Activated CD8-positive, alpha-beta memory T cell treated with anti-CD3 and anti-CD28 coated beads for 36 hours (primary cell): ENCODE data around the gene HLCS. TPM values are rescaled to one million over a fixed set of nuclear protein-coding genes. Genes with fewer than 3 reads are reported as not detected.

Experiments used
- CTCF ChIA-PET: fragments of 350-600 bp; sonication (Branson Sonifier 250); formaldehyde crosslinking; loops from one replicate; lab custom pipeline; 2021; ENCODE audit warnings: antibody characterized with exemption; lab: Charles Lee
- POLR2A ChIA-PET: fragments of 350-600 bp; sonication (Branson Sonifier 250); formaldehyde crosslinking; loops from one replicate; lab custom pipeline; 2021; ENCODE audit warnings: antibody characterized with exemption; lab: Charles Lee
- total RNA-seq, 2 experiments: library from RNA; stranded (reverse); gene quantifications; one replicate each; pipeline ENCODE4 v1.2.3, GENCODE V29; 2021

Gene HLCS
- total RNA-seq, 2 experiments from 2014 or later, result 14.7 to 14.8 TPM

DNA sequence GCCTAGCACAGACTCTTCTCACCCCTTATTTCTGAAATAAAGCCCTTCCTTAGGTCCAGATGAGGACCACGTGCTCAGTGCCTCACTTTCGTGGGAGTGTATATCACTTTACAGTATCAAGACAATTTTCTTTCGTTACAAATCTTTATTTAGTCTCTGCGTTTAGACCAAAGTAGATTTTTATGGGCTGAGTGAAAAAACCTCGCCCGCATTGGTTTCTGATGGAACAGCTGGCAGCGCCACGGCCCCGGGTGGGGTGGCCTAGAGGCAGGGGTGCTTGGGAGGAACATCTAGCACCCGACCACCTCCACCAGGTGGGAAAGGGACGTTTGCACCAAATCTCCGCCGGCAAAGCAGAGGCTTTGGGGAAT is 260.0 kb downstream of the HLCS start:
- ChIA-PET CTCF (interaction anchor here (0.6 to 1.2 kb wide), 2 partner anchors 9 to 276 kb away, joined by 3 read pairs; no protein-coding TSS in a partner anchor), POLR2A (no interaction called here)

DNA sequence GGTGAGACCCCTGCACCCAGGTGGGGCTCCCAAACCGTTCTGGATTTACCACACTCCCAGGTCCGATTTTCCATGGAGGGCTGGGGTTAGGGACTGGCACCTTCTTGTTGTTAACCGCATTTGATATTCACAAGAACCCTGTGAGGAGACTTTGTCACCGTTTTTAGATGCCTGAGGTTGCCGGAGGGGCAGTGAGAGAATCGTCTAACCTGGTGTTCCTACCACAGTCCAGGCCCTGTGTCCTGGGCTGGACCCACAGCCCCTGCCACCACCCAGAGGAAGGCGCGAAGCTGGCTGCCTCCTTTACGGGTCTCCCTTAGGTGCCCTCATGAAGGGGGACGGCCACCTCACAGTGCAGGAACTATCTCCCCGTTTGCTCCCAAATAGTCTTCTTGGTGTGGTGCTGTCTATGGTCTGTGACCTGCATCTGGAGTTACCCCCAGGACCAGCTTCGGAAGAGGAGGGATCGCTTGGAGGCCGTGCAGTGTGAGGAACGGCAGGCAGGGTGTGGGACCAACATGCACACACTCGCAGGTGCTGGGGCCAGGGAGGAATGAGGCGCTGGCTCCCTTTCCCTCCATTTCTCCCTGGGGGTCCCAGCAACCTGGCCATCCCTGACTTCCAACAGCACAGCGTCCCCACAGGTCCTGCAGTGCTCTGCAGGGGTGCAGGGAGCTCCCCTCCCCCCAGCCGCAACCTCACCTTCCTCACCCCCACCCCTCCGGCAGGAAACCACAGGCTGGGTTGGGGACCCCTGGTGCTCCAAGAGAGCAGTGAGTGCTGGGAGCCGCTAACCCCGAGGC is 260.6 kb downstream of the HLCS start:
- ChIA-PET POLR2A (no interaction called here), CTCF (interaction anchor here (0.6 to 1.2 kb wide), 2 partner anchors 9 to 275 kb away, joined by 3 read pairs; no protein-coding TSS in a partner anchor)

GRCh38 chr21:36704958-36705678 is 261.4 kb downstream of the HLCS start:
- CTCF ChIA-PET, result interaction anchor here (1.2 kb wide), 1 partner anchor 10 kb away, joined by 3 read pairs; no protein-coding TSS in a partner anchor
- POLR2A ChIA-PET, result no interaction called here

DNA sequence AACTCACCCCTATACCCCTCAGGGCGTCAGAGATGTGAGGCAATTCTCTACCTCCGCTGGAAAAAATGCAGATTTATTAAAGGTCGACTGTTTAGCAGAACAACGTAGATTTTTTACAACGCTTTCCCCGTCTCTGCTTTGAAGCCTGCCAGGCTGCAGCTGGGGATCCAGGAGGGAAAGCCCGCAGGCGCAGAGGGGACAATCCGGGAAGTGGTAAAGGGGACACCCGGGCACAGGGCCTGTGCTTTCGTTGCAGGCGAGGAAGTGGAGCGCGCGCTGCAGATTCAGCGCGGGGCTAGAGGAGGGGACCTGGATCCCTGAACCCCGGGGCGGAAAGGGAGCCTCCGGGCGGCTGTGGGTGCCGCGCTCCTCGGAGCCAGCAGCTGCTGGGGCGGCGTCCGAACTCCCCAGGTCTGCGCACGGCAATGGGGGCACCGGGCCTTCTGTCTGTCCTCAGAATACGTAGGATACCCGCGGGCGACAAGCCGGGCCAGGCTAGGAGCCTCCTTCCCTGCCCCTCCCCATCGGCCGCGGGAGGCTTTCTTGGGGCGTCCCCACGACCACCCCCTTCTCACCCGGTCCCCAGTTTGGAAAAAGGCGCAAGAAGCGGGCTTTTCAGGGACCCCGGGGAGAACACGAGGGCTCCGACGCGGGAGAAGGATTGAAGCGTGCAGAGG is 262.1 kb downstream of the HLCS start:
- ChIA-PET CTCF (no interaction called here), POLR2A (no interaction called here)

GRCh38 chr21:36703626-36704280 is 262.7 kb downstream of the HLCS start:
- ChIA-PET POLR2A (no interaction called here), CTCF (no interaction called here)

DNA sequence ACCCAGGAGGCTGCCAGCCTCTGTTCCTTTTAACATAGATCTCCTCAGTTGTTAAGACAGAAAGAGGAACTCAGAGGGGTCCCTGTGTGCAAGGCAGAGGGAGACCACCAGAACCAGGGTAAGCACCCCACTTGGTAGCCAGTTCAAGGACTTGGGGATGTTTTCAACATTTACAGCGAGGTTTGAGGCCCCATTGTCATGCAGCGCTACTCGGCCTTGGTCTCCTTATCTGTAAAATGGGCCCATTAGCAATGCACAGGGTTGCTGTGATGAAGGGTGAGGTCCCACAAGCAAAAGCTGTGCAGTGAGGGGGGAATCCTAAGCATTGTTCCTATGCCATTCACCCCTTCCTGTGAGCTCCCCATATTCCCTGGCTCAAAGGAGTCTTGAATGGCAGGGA is 263.3 kb downstream of the HLCS start:
- ChIA-PET POLR2A (no interaction called here), CTCF (no interaction called here)

- ChIA-PET CTCF (interaction anchor here (1.0 kb wide), 1 partner anchor 8 kb away, joined by 3 read pairs; no protein-coding TSS in a partner anchor), POLR2A (no interaction called here)
These were observed 263.9 kb downstream of the HLCS start for GRCh38 chr21:36702622-36702968.

DNA sequence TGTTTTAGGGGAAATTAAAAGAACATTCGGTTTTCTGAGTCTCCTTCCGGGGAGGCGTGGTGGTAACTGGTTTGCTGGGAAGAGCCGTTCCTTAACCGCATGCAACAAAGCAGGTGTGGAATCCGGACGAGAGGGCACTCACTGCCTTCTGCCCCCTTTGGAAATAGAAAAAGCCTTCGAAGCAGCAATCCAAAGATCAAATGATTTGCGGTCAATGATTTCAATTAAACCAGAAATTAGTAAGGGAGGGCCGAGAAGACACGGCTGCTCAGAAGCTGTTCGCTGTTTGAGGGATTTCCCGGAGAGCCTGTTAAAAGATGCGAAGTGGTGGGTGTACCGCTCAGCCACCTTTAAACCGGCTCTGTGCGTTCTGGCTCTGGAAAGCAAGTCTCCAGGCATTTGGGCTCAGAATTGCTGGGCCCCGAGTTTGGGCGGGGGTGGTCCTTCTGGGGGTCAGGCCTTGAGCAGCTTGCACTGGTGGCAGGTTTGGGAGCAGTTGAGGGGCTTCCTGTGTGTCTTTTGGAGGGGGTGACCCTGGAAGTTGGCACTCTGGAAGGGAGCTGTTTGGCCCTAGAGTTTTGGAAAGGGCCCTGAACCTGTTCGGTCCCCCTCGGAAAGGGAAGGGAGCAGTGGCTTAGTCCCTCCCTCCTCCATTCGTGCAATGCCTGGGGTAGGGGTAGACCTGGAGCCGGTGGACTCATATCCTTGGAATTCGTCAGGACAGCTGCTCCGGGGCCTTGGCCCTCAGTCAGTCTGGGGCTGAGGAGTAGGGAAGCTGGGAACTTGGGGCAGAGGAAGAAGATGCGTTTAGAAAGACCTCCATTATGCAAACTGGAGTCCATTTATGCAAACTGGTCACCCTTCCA is 264.5 kb downstream of the HLCS start:
- ChIA-PET CTCF (interaction anchor here (1.0 kb wide), 1 partner anchor 9 kb away, joined by 3 read pairs; no protein-coding TSS in a partner anchor), POLR2A (no interaction called here)

- ChIA-PET CTCF (interaction anchor here (0.6 kb wide), 1 partner anchor 643 kb away, joined by 3 read pairs; no protein-coding TSS in a partner anchor), POLR2A (no interaction called here)
These were observed 265.3 kb downstream of the HLCS start for GRCh38 chr21:36700971-36701755.

Other genes starting within 250 kb of the HLCS start
- gene RIPPLY3, start 40.0 kb upstream of the HLCS start, total RNA-seq, result under 1 TPM in 1 of 2 experiments, not detected in 1; 0.08 TPM
- gene PIGP, start 106.4 kb upstream of the HLCS start, total RNA-seq, result 10 to 100 TPM; 20.1 to 25.0 TPM
- 10 to 100 TPM; 49.5 to 50.7 TPM for gene TTC3, start 106.6 kb upstream of the HLCS start, total RNA-seq